M059J (cell line): ENCODE data around the gene KRT84. TPM values are rescaled to one million over a fixed set of nuclear protein-coding genes. Genes with fewer than 3 reads are reported as not detected.

Experiments used
- DNase-seq: peaks from one replicate; pipeline ENCODE4 v3.0.0-alpha.2; 2012; ENCODE audit warnings: low read depth
- total RNA-seq: library from RNA; depleted of rRNA; stranded (reverse); fragments of >200 nt; shearing (Covaris generic); gene quantifications from 2 replicates; pipeline ENCODE4 v1.2.3, GENCODE V29; 2014; rRNA removed

Gene KRT84
- total RNA-seq, 1 experiment from 2014 or later, result not detected

DNA sequence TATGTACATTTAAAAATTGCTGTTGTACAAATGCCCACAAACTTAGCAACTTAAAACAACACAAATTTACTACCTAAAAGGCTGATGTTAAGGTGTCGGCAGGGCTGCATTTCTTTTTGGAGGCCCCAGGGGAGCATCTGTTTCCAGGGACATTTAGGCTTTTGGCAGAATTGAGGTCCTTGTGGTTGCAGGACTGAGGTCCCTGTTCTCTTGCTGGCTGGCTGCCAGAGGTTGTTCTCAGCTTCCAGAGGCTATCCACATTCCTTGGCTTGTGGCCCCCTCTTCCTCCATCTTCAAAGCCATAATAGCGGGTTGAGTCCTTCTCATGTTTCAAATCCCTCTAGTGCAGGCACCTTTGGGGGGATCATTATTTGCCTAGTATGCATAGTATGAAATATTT lies 41.9 kb downstream of the KRT84 start:
- no peak for DNase-seq

DNA sequence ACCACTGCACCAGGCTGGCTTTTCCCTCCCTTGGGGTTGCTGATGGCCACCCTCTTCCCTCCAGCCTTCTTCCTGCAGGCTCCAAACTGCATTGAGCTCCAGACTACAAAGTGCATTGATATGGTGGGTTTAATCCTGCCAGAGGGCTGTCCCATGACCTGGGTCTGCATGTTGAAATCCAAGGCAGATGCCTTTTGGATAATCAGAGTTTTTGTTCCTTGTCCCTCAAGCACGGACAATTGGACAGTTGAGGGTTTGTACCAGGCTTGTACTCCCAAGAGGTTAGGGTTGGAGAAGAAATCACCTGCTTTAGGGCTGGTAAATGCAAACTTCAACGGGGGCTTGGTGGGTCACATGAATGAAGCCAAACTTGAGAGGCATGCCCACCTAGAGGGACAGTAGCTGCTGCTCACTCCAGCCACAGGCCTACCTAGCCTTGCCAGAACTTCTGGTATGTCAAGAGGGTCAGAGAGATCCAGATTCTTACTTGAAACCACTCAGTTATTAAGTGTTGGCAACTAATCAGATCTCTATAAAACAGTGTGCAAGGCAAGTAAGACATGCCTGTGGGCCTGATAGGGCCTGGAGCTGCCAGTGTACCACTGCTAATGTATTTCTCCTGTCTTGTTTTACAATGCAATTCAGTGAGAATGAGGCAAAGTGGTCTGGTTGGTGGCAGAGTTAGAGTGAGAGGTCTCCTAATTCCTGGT lies 42.5 kb downstream of the KRT84 start:
- DNase-seq, result no peak

GRCh38 chr12:52341066-52341580 lies 44.3 kb downstream of the KRT84 start:
- no peak for DNase-seq

- no peak for DNase-seq
Observed at GRCh38 chr12:52338241-52338960, 47.1 kb downstream of the KRT84 start.

DNA sequence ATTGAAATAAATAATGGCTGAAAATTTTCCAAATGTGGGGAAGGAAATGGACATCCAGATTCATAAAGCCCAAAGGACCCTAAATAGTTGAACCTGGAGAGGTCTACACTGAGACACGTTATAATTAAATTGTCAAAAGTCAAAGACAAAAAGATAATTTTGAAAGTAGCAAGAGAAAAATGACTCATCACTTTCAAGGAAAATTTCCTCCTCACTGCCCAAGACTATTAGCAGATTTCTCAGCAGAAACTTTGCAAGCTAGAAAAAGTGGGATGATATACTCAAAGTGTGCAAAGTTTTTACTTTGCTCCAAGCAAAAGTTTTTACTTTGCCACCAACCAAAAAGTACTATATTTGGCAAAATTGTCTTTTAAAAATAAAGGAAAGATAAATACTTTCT lies 48.4 kb downstream of the KRT84 start:
- peak; percentile 49 for DNase-seq

GRCh38 chr12:52336641-52337040 lies 48.8 kb downstream of the KRT84 start:
- DNase-seq, result no peak

DNA sequence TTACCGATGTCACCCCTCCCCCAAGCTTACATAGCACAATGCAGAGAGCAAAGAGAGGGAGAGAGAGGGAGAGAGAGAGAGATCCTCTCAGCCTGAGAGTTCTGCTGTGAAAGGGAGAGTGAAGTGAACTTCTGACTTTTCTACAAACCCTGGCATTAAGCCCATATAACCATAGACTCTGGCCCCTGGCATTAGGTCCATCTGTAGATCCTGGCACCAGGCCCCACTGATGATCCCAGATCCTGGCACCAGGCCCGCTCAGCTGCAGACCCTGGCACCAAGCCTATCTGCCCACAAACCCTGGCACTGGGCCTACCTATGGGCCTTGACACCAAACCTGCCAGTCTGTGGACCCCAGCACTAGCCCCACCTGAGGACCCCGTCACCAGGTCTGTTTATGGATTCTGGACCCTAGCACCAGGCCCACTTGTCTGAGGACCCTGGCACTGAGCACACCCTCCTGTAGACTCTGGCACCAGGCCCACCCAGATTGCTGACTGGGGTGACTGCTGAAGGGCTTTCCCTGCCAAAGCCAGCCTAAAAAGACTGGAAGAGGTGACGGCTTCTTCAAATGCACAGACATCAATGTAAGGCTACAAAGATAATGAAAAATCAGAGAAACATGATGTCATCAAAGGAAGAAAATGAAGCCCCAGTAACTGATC lies 49.7 kb downstream of the KRT84 start:
- no peak for DNase-seq

DNA sequence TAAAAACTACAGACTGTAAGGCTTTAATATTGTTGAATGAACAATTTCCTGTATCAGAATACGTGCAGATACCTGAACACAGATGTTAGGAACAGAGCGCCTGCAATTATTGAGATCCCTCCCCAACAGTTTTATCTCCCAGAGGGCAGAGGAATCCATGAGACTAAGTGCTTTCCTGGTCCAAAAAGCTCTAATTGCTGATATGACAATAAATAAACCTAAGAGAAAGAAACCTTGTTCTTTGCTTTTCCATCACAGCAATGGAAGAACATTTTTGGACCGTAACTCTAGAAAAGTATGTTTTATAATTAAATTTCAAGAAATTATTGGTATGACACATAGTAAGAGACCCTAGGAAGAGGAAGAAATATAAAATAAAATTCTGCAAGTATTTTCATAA lies 51.3 kb downstream of the KRT84 start:
- DNase-seq, result no peak

DNA sequence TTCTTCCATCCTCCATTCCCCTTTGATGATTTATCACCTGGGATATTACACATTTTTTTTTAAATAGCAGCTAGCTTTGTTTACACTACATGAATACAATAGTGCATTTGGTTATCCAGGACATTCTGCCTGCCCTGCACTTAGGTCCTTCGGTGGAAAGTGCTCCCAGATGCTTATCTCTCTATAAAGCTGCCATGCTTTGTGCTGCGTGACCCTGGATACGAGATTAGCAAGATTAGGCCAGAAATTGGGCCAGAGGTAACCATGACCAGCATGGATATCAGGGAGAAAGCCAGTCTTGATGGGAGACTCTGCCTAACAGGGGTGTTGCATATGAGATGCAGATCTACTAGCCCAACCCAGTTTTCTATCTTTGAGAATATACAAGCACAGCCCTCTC lies 52.1 kb downstream of the KRT84 start:
- peak; percentile 46 for DNase-seq

DNA sequence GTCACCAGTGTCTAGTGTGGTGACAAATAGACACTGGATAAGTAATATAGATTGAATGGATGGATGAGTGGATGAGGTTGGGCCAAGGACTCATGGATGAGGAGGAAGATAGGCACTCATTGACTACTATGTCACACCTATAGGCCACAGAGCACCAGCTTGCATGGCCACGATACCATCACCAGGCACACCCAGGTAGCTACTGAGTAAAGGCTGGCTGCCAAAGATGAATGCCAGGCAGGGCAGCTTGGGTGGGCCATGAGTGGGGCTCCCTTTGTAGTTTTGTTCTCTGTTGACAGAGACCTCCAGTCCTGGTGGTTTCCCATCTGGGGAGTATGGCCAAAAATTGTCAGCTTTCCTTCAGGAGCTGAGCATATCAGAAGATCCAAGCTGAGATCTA lies 53.1 kb downstream of the KRT84 start:
- no peak for DNase-seq

DNA sequence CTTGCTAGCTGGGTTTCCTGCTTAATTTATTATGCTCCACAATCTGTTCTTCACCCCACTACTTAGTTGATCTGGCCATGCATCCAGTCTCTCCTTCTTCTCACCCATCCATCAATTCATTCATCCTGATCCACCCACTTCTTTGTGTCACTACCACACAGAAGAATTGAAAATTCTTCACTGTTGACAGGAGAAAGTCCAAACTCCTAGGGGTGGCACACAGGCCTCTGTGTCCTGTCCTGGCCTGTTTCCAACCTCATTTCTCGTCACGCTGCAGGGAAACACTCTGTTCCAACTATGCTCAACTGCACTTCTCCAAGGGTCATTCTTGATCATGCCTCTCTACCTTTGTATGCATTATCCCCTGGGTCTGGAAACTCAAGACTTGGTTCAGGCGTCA lies 53.6 kb downstream of the KRT84 start:
- no peak for DNase-seq

GRCh38 chr12:52331039-52331438 lies 54.4 kb downstream of the KRT84 start:
- DNase-seq, result peak; percentile 49

DNA sequence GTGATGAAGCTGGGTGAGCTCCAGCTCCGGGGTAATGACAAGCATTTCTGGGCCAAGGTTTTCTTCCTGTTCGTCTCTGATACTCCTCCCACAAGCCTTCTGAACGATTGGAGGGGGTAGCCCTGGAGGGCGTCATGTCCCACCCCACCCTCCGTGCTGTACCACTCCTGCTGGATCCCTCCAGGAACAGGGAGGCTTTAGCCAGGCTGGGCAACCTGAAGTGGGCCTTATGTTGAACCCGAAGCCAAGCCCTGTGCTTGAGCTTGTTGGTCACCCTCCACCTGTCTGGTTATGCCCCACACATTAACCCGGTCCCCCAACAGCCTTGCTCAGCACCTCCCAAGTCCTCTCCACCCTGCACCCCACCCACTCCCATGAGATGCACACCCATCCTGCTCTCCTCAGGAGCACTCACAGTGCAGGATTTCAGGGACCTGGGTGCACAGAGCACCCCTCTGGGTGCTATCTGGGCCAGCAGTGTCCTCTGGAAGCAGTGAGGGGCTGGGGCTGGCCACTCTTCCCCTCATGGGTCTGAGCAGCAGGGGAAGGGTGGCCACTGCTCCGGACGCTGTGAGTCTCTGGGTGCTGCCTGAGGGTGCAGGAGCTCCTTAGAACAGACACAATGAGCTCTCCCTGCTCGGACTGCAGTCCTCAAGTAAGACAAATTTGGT lies 57.5 kb downstream of the KRT84 start:
- no peak for DNase-seq

Other genes starting within 250 kb of the KRT84 start
- 36.6 and 52.7 TPM in 2 replicates for gene KRT80, start 193.6 kb downstream of the KRT84 start, total RNA-seq
- gene KRT7, start 152.4 kb downstream of the KRT84 start, total RNA-seq, result 3.0 and 8.4 TPM in 2 replicates
- 5.8 and 8.1 TPM in 2 replicates for gene KRT86, start 111.0 kb downstream of the KRT84 start, total RNA-seq
- 320 and 412 TPM in 2 replicates for gene KRT81, start 94.1 kb downstream of the KRT84 start, total RNA-seq
- gene KRT83, start 64.3 kb downstream of the KRT84 start, total RNA-seq, result 0.22 TPM in 1 of 2 replicates, not detected in the other
- gene KRT85, start 18.2 kb downstream of the KRT84 start, total RNA-seq, result not detected in 2 replicates
- gene KRT82, start 20.7 kb upstream of the KRT84 start, total RNA-seq, result not detected in 2 replicates
- gene KRT75, start 48.7 kb upstream of the KRT84 start, total RNA-seq, result 0.02 TPM in 1 of 2 replicates, not detected in the other
- not detected in 2 replicates for gene KRT6B, start 66.5 kb upstream of the KRT84 start, total RNA-seq
- gene KRT6C, start 88.2 kb upstream of the KRT84 start, total RNA-seq, result not detected in 2 replicates
- not detected in 2 replicates for gene KRT6A, start 107.6 kb upstream of the KRT84 start, total RNA-seq
- not detected in 2 replicates for gene KRT5, start 134.7 kb upstream of the KRT84 start, total RNA-seq
- gene KRT71, start 167.5 kb upstream of the KRT84 start, total RNA-seq, result not detected in 2 replicates
- gene KRT74, start 188.2 kb upstream of the KRT84 start, total RNA-seq, result not detected in 2 replicates
- gene KRT72, start 215.8 kb upstream of the KRT84 start, total RNA-seq, result not detected in 2 replicates
- gene KRT73, start 232.9 kb upstream of the KRT84 start, total RNA-seq, result not detected in 2 replicates